GM19035 (cell line): ENCODE measurements around the gene ITGB1BP2.
"Not testable (repeated sequence)": the region's sequence is repeated elsewhere in the genome, so short reads cannot be mapped to it uniquely, and the experiment has no call there.

ENCODE experiments used
- ATAC-seq: cut with Tn5 transposase; IDR thresholded peaks from one replicate; pipeline ENCODE4 v1.9.1; 2021; ENCODE audit not compliant: unreplicated experiment

Gene ITGB1BP2

GRCh38 chrX:71301195-71301924 lies at the start of gene ITGB1BP2:
TSS of gene ITGB1BP2 (plus strand) at chrX:71301750. CDS start at chrX:71301807, 57 bp downstream.
- no peak for ATAC-seq

- ATAC-seq = no peak
Measured at GRCh38 chrX:71252221-71252620, 49.3 kb upstream of the ITGB1BP2 start.

DNA sequence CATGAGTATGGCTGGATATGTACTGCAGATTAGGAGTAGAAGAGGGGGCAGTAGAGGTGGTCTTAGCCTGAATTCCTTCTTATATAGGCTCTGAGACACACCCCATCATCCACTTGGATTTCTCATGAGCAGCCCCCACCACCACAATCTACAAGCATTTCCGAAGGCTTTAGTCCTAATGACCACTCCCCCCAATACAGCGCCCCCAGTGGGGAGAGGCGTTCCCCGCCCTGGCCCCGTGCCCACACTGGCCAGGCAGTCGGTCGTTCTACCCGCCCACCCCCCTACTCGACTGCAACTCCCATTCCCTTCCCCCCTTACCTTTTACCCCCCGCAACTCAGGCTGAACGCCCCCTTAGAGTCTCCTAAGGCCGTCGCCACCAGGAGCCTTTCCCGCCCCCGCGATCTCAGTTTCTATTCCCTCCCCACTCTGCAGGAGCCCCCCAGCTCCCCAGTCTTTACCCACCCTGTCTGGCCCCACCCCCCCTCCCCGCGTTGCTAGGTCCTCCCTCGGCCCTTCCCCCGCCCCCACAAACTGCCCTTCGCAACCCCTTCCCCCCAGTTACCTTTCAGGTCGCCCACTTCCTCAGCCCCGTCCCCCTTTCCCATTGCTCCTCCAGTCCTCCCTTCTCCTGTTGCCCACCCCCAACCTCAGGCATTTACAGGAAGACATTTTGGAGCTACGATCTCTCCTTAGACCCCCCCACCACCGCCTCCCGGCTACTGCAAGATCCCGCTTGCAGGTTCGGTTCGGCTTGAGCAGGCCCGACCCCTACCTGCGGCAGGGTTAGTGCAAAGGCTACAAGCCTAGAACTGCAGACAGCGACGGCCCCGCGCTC lies 48.1 kb upstream of the ITGB1BP2 start:
- no peak for ATAC-seq

DNA sequence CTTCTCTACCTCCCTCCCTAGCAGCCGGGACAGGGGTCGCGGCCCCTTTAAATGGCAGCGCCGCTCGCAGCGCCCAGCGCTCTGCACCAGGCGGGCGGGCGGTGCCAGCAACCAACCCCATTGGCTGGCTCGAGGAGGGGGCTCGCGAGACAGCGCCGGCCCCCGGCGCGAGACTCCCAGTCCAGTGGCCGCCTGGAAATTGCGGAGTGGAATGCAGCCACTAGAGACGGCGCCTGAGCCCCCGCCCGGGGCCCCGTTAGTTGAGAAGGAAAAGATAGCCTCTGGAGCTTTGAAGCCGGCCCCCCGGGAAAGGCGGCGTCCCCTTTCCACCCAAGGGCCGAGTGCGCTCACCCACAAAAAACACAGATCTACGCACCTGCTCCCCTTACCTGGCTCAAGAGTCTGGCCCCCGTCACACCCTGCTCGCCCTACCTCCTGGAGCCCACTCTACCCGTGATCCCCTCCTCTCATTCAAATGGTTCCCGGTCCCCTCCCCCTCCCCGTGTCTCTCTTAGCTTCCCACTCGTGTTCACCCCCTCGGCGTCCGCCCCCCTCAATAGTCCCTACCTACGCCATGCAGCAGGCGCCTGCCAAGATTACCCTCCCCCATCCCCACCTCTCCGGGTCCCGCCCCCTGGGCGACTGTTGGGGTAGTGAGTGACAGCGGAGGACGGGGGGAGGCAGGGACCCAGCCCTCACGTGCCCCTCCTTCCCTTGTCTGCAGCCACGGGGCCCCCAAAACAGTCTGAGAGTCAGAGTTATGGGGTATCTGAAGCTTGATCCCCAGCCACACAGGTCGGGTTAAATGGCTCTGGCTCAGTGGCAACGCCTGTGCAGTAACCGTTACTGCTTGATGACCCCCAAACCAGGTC lies 47.2 kb upstream of the ITGB1BP2 start, which contains the start of gene ZMYM3:
ZMYM3 (minus strand) TSS at position 49 of the 872 bp plus-strand sequence. CDS start 885 bp downstream, outside the sequence.
- peak; percentile 88 for ATAC-seq

DNA sequence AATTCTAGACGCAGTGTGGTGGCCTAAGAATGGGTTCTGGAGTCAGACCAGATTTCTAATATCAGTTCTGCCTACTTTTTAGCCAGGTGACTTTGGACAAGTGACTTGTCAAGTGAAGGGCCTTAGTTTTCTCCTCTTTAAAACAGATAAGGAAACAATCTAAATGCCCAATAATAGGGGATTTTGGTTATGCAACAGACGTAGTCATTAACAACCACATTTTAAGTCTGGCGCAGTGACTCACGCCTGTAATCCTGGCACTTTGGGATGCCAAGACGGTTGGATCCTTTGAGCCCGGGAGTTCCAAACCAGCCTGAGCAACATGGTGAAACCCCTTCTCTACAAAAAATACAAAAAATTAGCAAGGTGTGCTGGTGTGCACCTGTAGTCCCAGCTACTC lies 45.5 kb upstream of the ITGB1BP2 start:
- no peak for ATAC-seq

DNA sequence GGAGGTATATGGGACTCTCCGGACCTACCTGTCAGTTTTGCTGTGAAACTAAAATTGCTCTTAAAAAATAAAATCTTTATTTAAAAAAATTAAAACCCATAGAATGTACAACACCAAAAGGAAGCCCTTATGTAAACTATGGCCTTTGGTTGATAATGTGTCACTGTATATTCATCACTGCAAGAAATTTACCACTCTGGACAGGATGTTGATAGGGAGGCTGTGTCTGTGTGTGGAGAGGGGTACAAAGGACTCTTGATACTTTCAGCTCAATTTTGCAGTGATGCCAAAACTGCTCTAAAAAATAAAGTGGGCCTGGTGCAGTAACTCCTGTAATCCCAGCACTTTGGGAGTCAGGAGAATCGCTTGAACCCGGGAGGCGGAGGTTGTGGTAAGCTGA lies 44.7 kb upstream of the ITGB1BP2 start:
- no peak for ATAC-seq

- ATAC-seq = not testable (repeated sequence)
Measured at GRCh38 chrX:71268624-71269023, 32.9 kb upstream of the ITGB1BP2 start.

DNA sequence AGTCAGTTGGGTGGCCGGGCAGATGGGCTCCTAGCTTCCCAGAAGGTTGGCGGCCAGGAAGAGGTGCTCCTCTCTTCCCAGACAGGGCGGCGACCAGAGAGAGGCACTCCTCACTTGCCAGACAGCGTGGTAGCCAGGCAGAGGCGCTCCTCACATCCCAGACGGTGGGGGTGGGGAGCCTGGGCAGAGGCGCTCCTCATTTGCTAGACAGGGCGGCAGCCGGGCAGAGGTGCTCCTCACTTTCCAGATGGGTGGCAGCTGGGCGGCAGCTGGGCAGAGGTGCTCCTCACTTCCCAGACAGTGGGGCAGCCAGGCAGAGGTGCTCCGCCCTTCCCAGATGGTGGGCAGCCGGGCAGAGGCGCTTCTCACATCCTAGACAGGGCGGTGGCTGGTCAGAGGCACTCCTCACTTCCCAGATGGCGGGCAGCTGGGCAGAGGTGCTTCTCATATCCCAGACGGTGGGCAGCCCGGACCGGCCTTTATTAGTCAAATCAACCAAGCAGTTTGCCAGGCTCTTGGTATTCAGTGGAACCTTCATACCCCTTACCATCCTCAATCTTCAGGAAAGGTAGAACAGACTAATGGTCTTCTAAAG lies 31.7 kb upstream of the ITGB1BP2 start:
- ATAC-seq = no peak

DNA sequence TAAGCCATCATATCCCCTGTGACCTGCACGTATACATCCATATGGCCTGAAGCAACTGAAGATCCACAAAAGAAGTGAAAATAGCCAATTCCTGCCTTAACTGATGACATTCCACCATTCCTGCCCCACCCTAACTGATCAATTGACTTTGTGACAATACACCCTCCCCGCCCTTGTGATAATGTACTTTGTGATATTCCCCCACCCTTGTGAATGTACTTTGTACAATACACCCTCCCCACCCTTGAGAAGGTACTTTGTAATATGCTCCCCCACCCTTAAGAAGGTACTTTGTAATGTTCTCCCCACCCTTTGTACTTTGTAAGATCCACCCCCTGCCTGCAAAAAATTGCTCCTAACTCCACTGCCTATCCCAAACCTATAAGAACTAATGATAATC lies 29.2 kb upstream of the ITGB1BP2 start:
- ATAC-seq = not testable (repeated sequence)

- not testable (repeated sequence) for ATAC-seq
Measured at GRCh38 chrX:71281300-71281699, 20.2 kb upstream of the ITGB1BP2 start.

DNA sequence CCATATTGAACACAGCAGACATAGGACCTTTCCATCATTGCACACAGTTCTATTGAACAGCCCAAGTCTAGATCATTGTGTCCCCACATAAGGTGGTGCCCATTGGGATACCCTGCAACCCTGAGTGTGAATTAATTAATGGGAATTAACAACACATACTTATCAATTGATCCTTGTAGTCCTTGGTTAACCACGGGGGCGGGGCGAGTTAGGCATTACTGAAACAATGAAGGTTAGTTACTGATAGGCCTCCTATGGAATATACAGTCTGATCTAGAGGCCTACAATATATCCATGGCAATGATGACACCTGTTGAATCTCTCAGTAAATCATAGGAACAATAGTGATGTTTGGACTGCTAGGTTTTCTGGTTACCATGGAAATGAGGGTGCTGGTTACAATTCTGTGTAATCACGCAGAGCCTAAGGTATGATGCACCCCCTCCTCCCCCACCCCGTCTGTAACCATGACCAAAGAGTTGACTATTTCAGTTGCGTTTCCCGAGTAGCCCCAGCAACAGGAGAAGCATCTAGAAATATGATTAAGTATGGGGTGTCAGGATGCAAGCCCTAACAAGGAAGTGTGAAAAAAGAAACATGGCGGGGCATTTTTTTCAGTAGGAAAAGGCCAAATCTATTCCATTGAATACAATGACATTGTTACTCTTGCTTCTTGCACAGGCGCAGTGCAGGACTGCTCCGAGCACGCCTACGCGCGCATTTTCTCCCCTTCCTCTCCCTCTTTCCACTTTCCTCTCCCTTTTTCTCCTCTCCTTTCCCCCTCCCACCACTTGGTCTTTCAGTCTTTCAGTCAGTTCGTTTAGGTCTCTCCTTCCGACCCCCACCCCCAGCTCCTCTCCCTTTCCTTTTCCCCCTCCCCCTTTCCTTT lies 18.8 kb upstream of the ITGB1BP2 start:
- peak; percentile 27 for ATAC-seq

GRCh38 chrX:71283403-71284143 lies 18.0 kb upstream of the ITGB1BP2 start, which contains the start of gene NONO:
TSS of gene NONO (plus strand) at chrX:71283635. CDS start at chrX:71290638, 7,003 bp downstream.
- peak; percentile 91 for ATAC-seq

DNA sequence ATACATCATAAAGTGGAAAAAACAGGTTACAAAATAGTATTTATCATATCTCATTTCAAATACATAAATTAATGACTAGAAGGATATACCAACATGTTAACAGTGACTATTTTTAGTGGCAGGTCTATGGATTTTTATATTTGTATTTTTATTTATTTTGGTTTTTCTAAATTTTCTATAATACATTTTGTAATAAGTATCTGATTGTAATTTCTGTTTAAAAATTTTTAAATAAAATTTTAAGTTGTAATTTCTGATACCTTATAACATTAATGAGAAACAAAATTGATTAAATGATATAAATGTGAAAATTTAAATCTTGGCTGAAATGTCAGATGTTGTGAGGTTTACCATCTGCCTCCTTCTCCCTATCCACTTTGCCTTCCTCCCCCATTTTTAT lies 15.6 kb upstream of the ITGB1BP2 start:
- ATAC-seq = no peak

DNA sequence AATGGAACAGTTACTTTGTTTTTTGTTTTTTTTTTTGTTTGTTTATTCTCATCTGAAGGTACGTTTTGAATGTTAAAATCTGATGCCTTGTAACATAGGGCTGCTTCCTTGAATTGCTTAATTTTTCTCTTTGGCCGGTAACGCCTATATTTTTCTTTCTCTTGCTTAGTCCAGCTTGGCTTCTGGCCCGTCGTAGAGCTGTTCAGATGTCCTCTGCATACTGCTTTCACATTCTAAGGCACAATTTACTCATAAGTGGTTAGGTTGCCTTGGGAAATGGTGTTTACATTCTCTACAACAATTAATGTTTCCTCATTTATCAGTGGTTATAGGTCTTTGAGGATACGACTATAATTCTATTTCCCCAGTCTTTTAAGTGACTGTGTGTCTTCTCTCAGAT lies 10.2 kb upstream of the ITGB1BP2 start:
- no peak for ATAC-seq

GRCh38 chrX:71292669-71293365 lies 8.7 kb upstream of the ITGB1BP2 start:
- ATAC-seq = no peak

GRCh38 chrX:71296806-71297205 lies 4.7 kb upstream of the ITGB1BP2 start:
- no peak for ATAC-seq

DNA sequence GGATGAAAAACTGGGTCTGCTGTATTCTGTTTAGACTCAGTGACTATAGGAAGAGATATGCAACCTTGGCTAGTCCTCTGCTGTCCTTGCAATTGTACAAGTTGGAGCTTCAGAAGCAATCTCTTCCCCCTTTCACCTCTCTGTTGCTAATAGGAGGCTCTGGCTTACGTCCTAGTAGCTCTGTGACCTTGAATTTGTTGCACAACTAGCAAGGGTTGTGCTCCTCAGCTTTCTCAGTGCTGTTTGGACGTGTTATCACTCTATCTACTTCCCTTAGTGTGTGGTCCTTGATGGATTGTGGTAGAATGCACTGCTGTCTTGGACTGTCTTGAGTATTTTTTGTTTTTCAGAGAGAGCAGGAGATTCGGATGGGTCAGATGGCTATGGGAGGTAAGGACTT lies 3.4 kb upstream of the ITGB1BP2 start:
- ATAC-seq = no peak

GRCh38 chrX:71300064-71300463 lies 1.5 kb upstream of the ITGB1BP2 start:
- not testable (repeated sequence) for ATAC-seq
